ENCODE data around the gene DEUP1.
"Not testable (repeated sequence)": the region's sequence is repeated elsewhere in the genome, so short reads cannot be mapped to it uniquely, and the experiment has no call there.

DEUP1 gene

DNA sequence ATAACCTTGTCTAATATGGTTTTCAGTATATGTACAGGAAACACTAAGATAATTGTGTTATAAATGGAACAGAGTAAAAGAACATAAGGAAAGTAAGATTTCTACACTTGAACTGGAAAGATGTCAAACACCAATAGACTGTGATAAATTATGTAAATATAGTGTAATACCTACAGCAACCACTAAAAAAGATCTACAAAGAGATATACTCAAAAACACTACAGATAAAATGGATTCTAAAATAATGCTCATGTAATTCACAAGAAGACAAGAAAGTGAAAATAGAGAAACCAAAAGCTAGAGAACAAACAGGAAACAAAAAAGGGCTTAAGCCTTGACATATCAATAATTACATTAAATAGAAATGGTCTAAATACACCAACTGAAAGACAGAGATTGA is 30.9 kb downstream of the DEUP1 start:
- no peak for DNase-seq

DNA sequence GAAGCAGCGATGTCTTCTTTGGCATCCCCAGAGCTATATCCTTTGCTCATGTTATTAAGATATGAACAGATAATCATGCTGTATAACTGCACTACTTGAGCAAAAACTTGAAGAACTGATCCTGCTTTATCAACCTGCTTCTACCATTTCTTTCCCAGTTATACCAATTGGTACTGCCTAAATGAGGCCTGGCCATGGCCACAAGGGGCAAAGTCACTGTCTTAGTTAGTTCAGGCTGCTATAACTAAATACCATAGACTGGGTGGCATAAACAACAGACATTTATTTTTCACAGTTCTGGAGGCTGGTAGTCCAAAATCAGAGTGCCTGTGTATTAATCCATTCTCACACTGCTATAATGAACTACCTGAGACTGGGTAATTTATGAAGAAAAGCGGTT is 37.5 kb downstream of the DEUP1 start:
- DNase-seq = no peak

DNA sequence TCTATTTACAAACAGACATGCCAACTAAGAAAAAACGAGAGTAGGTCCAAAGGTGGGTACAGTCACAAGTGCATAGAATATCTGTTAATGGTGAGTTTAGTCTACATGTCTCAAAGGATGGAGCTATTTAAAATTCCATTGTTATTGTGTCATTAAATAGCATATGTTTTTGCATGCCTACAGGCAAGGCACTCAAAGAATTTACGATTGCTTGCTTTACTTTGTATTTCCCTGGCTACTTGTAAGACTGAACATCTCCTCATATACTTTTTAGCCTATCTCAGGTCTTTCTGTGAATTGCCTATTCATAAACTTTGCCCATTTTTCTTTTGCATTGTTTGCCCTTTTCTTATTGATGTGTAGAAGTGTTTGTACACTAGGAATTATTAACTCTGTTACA is 39.7 kb downstream of the DEUP1 start:
- DNase-seq = peak; percentile 68

DNA sequence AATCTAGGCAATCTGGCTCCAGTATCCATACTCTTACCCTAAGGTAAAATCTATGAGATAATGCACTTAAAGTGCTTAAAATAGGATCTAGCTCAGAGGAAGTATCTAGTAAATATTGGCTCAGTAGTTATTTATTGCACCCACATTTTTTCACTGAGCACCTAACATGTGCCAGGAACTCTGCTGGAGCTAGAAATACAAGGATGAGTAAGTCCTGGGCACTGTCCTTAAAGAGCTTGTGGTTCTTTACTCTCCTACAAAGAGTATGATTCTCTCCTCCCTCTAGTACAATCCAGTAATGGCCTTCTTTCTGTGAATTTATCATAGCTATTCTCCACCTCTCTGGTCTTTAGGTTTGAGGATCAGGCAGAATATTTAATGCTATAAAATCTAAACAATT is 59.2 kb downstream of the DEUP1 start:
- no peak for DNase-seq

DNA sequence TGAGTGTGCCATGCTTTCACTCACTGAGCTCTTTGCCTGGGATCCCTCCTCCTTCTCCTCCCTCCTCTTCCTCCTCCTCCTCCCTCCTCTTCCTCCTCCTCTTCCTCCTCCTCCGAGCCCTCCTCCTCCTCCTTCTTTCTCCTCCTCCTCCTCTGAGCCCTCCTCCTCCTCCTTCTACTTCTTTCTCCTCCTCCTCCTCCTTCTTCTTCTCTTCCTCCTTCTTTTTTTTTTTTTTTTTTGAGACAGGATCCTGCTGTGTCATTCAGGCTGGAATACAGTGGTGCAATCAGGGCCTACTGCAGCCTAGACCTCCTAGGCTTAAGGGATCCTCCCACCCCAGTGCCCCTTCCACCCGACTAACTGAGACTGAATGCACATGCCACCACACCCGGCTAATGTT is 62.3 kb downstream of the DEUP1 start:
- DNase-seq = peak; percentile 38

DNA sequence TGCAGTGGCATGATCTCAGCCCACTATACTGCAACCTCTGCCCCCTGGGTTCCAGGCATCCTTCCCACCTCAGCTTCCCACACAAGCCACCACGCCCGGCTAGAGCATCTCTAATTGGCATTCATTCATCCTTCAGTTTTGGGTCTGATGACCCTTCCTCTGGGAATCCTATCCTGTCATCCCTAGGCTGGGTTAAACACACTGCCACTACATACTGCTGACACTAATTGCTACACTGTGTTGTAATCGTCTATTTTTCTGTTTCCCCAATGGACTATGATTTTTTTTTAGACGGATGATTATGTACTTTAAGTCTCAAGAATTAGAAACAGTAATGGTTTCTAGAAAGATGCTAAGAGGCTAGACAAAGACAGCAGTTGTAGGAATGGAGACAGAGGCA is 62.8 kb downstream of the DEUP1 start:
- DNase-seq = no peak

DNA sequence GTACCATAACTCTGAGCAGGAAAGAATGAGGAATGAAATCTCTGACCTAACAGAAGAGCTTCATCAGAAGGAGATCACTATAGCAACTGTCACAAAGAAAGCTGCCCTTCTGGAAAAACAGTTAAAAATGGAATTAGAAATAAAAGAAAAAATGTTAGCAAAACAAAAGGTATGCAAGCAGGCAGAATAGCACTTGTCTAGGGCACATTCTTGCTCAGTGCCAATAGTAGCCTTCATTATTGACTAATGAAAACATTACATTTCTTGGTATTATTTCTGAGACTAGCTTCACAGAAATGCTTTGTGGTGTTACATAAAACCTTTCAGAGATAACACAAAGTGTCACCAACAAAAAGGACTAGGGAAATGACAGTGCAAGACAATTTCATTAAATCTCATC is 63.9 kb downstream of the DEUP1 start:
- DNase-seq = no peak

DNA sequence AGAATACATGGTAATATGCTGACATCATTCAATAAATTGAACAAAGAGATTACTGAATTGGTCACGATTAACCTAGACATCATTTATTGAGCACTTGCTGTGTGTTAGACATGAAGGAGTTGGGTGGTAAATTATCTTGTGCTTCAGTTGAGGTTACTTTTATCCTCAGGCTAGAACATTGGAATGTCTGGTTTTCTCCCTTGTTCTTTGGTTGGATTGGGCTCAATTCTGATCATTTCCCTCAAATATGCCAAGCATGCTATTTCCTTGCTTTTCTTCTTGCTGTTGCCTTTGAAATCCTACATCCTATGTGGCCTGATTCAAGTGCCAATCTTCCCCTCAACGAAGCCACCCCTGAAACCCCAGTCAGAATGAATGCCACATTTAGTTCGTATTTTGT is 65.8 kb downstream of the DEUP1 start:
- DNase-seq = peak; percentile 72

DNA sequence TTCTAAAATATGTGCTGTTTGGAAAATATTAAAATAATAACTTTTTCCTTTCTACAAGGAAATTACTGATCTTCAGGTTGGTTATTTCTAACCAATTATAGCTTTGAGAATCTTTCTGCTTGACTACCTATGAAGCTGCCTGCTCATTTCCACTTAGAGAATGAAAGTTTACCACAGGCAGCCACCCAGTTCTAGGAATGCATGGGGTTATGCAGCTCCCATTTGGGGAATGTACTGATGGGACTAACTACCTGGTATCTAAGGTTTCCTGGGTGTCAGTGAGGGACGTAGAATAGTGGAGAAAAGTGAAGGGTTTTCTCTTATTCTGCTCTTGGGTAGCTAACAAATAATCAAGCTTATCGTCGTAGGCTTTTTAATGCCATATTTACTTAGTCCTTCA is 73.4 kb downstream of the DEUP1 start:
- DNase-seq = no peak

DNA sequence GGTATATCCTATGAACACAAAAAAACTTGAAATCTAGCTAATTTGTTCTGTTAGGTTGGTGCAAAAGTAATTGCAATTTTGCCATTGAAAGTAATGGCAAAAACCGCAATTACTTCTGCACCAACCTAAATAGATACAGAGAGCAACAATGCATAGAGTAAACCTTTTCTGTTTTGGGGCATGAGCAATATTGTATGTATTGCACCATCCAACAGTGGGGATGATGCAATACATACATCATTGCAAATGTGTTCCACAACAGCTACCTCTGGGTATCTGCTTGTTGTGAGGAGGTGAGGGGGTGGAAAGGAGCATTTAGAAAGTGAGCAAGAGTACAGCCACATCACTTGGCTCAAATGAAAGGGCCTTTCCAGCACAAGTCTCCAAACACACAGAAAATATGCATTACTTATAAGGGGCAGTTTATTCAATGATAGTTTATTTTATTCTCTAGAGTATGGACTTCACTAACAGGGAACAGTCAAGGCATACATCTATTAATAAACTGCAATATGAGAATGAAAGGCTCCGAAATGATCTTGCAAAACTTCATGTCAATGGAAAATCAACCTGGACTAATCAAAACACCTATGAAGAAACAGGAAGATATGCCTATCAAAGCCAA is 77.3 kb downstream of the DEUP1 start:
- no peak for DNase-seq

DNA sequence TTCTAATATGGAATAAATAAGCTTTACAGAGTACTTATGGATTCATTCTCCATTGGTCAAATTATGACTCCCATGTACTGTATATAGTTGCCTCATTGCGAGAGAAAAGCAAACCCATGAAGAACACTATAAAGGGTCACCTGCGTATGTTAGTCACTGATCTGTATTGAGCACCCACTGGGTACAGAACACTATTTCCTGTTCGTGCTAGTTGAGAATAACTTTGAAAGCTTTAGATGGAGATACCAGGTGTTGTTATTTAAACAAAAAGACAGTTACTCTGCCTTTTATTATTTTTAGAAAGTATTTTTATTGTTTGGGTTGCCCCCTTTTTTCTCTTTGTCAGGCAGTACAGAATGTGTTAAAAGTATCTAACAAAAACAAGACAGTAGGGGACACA is 79.9 kb downstream of the DEUP1 start:
- no peak for DNase-seq

DNA sequence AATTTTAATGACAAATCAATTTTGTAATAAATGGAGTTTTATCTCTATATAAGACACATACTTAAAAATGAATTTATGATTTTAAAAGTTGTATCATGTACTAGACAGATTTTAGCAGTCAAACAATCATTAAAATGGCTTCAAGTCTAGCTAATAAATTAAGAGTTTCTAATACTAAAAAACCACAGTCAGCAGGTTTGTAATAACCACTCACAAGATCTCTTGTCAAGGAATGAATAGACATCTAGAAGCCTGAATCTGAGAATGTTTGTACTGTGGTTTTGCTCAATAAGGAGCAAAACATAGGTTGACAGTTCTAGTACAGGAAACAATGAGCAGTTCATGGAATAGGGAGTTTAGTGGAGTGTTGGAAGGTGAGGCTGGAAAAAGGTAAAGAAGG is 81.2 kb downstream of the DEUP1 start:
- no peak for DNase-seq

DNA sequence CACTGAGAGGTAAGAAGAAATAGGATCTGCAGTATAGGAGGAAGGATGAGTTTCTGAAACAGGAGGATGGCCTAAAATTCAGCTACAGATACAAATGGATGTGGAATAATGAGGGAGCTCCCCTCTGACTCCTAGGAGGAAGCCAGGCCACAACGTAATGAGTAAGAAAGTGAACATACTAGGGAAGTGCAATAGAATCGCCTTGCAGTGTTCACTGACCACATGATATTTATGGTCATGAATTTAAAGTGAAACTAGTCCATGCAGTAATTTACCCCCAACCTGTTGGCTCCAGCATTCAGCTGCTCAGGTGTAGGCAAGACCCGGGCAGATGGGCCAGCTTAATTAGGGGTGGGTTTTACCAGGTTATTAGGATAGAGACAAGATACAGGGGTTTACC is 101.7 kb downstream of the DEUP1 start:
- no peak for DNase-seq

DNA sequence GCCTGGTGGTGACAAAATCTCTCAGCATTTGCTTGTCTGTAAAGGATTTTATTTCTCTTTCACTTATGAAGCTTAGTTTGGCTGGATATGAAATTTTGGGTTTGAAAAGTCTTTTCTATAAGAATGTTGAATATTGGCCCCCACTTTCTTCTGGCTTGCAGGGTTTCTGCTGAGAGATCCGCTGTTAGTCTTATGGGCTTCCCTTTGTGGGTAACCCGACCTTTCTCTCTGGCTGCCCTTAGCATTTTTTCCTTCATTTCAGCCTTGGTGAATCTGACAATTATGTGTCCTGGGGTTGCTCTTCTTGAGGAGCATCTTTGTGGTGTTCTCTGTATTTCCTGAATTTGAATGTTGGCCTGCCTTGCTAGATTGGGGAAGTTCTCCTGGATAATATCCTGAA is 112.7 kb downstream of the DEUP1 start:
- DNase-seq = not testable (repeated sequence)

DNA sequence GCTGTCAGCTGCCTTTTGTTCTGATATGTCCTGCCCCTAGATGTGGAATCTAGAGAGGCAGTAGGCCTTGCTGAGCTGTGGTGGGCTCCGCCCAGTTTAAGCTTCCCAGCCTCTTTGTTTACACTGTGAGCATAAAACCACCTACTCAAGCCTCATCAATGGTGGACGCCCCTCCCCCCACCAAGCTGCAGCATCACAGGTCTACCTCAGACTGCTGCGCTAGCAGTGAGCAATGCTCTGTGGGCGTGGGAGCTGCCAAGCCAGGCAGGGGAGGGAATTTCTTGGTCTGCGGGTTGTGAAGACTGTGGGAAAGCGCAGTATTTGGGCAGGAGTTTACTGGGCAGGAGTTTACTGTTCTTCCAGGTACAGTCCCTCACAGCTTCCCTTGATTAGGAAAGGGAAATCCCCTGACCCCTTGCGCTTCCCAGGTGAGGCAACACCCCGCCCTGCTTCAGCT is 114.1 kb downstream of the DEUP1 start:
- no peak for DNase-seq

DNA sequence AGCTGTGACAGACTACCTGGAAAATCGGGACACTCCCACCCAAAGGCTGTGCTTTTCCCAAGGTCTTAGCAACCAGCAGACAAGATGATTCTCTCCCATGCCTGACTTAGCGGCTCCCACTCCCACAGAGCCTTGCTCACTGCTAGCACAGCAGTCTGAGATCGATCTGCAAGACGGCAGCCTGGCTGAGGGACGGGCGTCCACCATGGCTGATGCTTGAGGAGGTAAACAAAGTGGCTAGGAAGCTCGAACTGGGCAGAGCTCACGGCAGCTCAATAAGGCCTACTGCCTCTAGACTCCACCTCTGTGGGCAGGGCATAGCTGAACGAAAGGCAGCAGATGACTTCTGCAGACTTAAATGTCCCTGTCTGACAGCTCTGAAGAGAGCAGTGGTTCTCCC is 127.7 kb downstream of the DEUP1 start:
- DNase-seq = no peak

DNA sequence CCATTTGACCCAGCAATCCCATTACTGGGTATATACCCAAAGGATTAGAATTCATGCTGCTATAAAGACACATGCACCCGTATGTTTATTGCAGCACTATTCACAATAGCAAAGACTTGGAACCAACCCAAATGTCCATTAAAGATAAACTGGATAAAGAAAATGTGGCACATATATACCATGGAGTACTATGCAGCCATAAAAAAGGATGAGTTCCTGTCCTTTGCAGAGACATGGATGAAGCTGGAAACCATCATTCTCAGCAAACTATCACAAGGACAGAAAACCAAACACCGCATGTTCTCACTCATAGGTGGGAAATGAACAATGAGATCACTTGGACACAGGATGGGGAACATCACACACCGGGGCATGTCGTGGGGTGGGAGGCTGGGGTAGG is 133.1 kb downstream of the DEUP1 start:
- not testable (repeated sequence) for DNase-seq

DNA sequence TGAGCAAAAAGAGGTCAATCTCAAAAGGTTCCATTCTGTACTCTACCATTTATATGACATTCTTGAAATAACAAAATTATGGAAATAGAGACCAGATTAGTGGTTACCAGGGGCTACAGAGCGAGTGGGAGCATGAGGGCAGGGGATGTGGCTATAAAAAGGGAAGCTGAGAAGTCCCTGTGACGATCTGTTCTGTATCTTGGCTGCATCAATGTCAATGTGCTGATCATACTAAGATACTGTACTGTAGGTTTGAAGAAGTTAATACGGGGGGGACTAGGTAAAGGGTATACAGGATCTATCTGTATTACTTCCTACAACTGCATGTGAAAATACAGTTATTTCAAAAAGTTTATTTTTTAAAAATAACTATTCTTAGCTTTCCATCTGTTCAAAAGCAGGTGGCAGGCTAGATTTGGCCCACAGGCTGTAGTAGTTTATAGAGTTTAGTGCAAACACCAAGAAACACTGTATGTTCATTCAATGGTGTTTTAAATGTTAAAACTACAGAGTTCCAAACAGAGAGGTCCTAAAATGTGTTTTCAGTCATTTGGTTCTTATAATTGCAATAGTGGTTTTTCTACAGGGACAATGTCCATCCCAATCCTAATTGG is 134.5 kb downstream of the DEUP1 start:
- no peak for DNase-seq

DNA sequence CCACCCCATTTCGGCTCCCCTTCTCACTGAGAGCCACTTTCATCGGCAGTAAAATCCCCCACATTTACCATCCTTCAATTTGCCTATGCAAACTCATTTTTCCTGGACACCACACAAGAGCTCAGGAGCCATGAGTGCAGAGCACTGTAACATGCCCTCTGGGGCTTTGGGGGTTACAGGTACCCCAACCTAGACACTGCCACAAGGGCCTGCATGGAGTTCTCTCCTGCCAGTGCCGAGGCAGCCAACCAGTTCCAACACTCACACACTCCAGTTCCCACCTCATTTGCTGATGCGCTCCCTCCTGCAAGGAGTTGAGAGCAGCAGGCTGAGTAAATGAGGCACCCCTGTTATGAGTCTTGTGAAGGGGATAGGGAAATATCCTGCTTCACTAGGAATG is 136.5 kb downstream of the DEUP1 start:
- DNase-seq = no peak

DNA sequence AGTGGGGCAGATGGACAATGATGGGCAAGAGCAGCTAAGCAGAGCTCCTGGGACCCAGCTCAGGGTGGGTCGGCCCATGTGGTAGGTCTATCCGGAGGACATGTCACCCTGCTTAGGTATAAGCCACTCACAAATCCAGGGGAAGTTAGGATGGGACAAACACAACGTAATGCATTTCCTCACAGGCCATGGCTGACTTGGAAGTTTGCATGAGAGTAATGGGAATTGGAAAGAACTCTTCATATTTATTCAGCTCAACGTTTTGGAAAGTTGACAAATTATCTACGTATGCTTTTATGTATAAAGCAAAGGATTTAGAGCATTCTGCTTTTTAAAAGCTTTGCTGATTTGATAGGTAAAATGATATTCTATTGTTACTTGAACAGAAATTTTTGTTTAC is 137.7 kb downstream of the DEUP1 start:
- DNase-seq = no peak

DNA sequence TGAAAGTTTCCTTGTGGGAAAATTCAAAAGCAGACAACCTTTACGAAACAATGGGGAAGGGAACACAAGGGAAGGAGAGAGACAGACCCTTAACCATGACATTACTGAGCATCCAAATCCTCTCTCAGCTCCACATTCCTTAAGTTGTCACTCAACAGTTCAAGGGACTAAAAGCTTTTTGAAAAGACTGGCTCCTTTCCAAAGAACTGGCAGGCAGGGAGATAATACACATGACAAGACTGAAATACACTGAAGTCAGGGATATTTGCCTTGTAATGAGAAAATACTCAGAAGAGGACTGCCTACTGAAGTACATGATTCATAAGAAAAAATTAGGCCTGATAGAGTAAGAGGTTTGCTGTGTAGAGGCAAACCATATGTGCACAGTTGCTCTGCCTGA is 143.6 kb downstream of the DEUP1 start:
- DNase-seq = no peak

DNA sequence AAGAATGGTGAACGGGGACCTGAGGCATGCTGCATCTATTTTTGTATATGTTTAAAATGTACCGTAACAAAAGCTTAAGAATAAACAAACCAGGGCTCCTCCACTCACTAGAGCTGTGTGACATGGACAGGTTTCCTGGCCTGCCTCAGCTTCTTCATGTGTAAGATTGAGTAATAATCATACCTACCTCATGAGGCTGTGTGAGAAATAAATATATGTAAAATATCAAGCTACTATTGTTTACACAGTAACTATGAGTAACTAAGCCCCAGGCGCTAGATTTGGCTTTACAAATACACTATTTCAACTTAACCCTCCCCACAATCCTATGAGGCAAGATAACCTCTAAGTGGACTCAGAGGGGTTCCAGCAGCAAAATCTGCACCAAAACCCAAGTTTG is 146.3 kb downstream of the DEUP1 start:
- no peak for DNase-seq

DNA sequence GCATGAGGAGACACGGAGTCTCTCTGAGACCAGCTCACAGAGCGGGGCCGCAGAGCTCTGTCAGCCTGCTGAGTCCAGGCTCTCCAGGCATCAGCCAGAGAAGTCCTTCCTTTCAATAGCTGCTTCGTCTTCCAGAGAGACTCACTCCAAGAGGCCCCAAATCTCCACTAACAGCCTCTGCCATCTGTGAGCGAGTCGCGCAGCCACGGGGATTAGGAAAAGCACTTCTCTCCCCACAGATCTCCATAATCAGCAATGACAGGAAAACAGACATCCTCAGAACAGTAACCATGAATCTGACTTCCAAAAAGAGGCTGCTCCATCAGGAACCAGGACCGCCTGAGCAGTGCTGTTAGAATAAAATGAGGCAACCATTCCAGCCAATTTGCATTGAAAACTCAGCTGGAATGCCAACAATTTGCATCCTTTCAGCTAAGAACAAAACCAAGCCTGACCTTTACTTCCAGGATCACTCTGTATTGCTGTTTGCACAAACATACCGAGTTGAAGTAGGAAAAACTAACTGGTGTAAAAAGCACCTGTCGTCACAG is 147.2 kb downstream of the DEUP1 start:
- no peak for DNase-seq

DNA sequence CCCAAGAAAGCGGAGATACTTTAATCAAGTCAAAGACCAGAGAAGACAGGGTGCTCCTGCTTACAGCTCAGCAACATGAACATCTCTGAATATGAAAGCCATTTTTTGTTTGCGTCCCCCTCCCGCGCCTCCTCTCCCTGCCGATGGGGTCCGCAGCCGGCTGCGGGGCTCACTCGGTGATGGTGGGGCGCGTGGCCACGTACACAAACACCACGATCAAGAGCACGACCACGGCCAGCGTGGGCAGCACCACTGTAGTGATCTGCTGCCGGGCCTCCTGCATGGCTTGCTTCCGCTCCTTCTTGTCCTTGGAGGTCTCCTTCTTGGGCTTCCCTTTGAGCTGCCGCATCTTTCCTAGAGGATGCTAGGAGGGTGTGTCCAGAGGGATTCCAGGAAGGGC is 148.3 kb downstream of the DEUP1 start:
- no peak for DNase-seq

DNA sequence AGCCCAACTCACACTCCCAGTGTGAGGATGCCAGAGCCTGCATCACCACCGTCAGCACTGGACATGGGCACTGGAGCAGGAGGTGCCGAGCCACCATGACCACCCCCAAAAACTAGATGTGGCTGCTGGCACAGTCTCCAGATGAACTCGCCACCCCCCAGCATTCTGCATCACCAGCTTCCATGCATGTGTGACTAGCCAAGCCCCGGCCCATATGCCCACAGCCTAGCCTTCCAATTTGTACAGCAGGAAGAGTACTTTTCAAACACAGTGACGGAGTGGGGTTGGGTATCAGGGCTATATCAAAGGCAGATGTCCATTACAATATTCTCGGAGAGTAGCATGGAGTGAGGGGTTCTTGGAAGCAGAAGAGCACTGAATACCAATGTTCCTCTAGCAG is 149.7 kb downstream of the DEUP1 start:
- DNase-seq = no peak

Measured in fibroblast of skin of scalp (primary cell).